Body of pancreas (tissue), 4 donors: ENCODE measurements around the gene SEMA7A.

Experiments used
- POLR2A ChIP-seq, 3 donors: fragments of 450-650 bp; IDR thresholded peaks; one replicate each; pipeline ENCODE4 v1.6.1; 2016; ENCODE audit warnings: antibody characterized with exemption in 3 of 3, mild to moderate bottlenecking in 2 of 3
- TF ChIP-seq, protein P1 (sequence below), 7 experiments: fragments of 450-650 bp in 4 of 7; fragments of 200-600 bp in 3 of 7; sonication (generic) in 3 of 7; IDR thresholded peaks; one replicate each; pipeline ENCODE4 v1.5.1; 2016 to 2019; ENCODE audit warnings: antibody characterized with exemption in 7 of 7

DNA sequence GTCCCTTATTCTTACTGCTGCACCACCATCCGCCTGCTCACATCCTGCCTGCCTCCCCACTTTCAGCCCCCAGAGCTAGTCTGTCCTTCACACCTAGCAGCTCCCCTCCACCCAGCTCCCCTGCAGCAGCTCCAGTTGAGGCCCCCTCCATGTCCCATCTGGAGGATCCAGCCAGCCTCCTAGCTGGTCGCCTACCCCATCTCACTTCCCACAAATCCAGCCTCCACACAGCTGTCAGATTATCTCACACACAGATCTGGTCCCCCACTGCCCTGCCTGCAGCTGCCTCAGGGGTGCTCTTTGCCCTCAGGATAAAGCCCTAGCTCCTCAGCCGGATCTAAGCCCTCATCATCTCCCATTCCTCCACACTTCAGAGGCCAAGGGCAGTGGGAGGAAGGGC, 8.8 kb upstream of the SEMA7A start:
- TF ChIP-seq, protein P1, sequence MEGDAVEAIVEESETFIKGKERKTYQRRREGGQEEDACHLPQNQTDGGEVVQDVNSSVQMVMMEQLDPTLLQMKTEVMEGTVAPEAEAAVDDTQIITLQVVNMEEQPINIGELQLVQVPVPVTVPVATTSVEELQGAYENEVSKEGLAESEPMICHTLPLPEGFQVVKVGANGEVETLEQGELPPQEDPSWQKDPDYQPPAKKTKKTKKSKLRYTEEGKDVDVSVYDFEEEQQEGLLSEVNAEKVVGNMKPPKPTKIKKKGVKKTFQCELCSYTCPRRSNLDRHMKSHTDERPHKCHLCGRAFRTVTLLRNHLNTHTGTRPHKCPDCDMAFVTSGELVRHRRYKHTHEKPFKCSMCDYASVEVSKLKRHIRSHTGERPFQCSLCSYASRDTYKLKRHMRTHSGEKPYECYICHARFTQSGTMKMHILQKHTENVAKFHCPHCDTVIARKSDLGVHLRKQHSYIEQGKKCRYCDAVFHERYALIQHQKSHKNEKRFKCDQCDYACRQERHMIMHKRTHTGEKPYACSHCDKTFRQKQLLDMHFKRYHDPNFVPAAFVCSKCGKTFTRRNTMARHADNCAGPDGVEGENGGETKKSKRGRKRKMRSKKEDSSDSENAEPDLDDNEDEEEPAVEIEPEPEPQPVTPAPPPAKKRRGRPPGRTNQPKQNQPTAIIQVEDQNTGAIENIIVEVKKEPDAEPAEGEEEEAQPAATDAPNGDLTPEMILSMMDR (IDR thresholded peaks at IDR 0.05) = no peak
- no peak for TF ChIP-seq POLR2A (IDR thresholded peaks at IDR 0.05)
